Left hindlimb (tissue), 1 donor: ENCODE results near the gene ELAPOR2.
"Not testable (repeated sequence)": the region's sequence is repeated elsewhere in the genome, so short reads cannot be mapped to it uniquely, and the experiment has no call there.

Experiments used
- DNase-seq: peaks from one replicate; pipeline ENCODE4 v3.0.0-alpha.2; 2018

The ELAPOR2 gene, protein sequence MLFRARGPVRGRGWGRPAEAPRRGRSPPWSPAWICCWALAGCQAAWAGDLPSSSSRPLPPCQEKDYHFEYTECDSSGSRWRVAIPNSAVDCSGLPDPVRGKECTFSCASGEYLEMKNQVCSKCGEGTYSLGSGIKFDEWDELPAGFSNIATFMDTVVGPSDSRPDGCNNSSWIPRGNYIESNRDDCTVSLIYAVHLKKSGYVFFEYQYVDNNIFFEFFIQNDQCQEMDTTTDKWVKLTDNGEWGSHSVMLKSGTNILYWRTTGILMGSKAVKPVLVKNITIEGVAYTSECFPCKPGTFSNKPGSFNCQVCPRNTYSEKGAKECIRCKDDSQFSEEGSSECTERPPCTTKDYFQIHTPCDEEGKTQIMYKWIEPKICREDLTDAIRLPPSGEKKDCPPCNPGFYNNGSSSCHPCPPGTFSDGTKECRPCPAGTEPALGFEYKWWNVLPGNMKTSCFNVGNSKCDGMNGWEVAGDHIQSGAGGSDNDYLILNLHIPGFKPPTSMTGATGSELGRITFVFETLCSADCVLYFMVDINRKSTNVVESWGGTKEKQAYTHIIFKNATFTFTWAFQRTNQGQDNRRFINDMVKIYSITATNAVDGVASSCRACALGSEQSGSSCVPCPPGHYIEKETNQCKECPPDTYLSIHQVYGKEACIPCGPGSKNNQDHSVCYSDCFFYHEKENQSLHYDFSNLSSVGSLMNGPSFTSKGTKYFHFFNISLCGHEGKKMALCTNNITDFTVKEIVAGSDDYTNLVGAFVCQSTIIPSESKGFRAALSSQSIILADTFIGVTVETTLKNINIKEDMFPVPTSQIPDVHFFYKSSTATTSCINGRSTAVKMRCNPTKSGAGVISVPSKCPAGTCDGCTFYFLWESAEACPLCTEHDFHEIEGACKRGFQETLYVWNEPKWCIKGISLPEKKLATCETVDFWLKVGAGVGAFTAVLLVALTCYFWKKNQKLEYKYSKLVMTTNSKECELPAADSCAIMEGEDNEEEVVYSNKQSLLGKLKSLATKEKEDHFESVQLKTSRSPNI

GRCh38 chr7:87059525-87060287 is at the start of gene ELAPOR2:
ELAPOR2 (minus strand) TSS chr7:87059654; CDS start chr7:87059513, 141 bp downstream.
- DNase-seq = peak; percentile 81

GRCh38 chr7:87107949-87108776 is 48.7 kb upstream of the ELAPOR2 start:
- DNase-seq = no peak

DNA sequence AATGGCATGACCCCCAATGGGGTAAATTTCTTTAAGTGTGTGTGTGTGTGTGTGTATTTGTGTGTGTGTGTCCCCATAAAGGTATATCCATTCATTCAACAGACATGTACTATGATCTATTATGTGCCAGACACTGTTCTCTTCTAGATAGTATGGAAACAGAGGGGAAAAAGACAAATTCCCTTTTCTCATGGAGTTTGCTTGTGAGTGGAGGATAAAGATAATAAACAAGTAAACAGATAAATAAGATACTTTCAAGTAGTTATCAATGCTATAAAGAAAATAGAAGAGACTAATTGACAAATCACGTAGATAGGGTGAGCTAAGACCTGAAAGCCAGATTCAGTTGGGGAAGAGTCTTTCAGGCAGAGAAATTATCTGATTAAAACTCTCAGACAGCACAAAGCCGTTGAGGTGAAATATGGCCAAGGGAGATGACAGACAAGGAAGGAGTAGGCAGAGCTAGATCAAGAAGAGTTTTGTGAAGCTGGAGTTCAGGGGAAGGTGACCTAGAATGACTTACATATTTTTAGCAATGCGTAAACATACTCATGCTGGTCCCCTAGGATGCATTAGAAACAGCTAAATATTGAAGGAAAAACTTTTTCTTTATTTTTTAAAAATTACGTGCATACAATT is 47.6 kb upstream of the ELAPOR2 start:
- DNase-seq = no peak

DNA sequence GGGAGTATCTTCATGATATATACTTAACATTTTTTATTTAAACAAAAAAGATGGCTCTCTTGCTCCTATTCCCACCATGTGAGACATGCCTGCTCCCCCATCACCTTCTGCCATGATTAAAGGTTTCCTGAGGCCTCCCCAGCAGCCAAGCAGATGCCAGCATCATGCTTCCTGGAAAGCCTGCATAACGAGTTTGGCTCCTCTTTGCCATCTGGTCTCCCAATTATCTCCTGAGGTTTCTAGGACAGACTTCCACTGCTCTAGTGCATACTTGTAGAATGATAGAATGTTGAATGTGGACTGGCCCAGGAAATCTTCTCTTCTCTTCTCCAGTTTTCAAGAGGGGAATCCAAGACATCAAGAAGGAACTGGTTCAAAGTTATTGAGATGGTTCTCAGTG is 45.9 kb upstream of the ELAPOR2 start:
- DNase-seq = no peak

DNA sequence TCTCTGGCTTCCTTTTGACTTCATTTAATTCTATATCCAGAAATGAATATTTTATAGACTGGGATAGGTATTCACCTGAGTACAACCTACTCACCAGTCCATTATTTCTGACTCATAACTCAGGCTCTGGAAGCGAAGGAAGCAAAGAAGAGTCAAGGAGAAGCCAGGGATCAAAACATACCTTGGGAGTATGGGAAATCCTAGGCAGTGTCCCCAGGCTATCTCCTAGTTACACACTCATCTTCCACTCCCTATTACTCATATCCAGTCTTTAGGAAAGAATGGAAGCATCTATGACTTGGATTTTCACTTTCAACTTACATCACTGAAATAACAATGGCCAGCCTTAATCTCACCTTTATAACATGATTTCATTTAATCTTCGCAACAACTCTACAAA is 40.9 kb upstream of the ELAPOR2 start:
- no peak for DNase-seq

GRCh38 chr7:87097375-87097774 is 37.9 kb upstream of the ELAPOR2 start:
- DNase-seq = not testable (repeated sequence)

- DNase-seq = no peak
Measured at GRCh38 chr7:87094322-87094721, 34.9 kb upstream of the ELAPOR2 start.

DNA sequence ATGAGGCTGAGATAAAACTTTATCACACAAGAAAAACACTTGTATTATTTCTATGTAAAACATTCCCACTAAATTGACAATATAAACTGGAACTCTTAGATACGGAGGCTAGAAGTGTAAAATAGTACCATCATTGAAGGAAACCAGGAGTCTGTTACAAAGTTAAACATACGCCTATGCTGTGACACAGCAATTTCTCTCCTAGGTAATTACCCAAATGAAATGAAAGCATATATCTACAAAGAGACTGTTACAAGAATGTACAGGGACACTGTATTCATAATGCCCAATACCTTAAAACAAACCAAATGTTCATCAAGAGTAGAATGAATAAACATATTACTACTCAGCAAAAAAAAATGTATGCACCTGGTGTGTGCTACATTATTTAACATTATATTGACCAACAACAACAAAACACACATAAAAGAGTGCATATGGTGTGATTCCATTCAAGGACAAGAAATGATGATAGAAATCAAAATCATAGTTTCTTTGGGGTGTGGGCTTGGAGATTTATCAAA is 33.2 kb upstream of the ELAPOR2 start:
- DNase-seq = no peak

DNA sequence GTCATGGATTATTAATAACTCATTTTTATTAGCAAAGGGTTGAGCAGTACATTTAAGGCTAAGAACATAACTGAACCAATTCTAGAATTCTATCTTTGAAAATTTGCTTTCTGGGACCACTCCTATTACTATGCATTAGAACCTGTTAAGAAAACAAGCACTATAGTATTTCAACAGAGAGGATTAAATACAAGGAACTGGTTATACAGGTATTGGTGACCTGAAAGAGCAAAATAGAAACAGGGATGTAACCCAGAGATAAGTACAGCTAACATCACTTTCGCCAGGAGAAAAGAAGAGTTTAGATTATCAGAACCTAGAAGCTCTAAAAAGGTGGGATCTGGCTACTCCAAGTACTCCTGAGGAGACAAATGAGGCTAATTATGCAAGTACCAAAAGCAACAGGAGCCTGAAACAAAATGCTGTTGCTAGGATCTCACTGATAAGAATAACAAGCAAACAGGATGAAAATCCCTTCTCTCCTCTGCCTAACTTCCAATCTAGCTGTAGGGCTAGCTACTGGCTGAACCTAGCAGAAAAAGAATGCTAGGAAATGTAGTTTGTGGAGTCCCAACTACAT is 32.1 kb upstream of the ELAPOR2 start:
- DNase-seq = no peak

DNA sequence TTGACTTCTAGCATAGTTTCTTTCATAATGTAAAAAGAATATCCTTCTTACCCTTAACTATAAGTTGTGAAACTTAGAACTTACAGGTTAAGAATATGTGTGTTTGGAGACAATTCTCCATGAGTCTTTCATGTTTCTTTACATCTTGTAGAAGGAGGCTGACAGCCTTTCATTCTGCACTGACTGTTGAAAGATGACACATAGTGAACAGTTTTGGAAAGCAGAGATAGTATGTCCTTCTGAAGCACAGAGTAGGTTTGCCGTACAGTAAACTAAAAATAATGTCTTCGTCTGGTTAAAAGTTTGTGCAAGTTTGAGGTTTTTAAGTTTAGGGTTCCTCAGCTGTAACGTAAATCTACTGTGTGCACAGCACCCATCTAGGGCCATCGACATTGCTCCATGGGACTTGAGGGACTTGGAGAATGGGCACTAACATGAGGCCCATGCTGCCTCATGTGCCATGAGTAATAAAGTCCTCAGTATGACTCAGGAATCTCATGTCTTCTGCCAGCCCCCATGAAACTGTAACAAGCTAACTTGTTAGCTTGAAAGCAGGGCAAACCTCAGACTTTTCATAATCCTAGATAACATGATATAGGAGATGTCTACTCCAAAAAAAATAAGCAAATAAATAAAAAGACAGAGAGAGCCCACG is 24.5 kb upstream of the ELAPOR2 start:
- DNase-seq = no peak

DNA sequence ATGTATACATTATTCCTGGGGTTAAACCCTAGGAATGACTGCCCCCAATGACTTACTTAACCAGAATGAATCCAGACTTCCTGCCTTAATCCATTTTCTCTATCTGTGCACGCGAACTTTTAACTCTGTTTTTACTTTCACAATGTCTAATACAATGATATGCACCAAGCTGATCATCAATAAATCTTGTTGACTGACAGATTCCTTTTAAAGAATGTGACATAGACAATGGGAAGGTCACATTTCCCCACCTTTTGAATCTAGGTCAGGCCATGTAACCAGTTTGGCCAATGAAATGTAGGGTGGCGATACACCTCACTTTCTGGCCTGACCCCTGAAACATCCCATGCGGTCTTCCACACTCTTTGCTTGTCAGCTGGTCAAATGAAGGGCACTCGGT is 23.2 kb upstream of the ELAPOR2 start:
- DNase-seq = no peak

DNA sequence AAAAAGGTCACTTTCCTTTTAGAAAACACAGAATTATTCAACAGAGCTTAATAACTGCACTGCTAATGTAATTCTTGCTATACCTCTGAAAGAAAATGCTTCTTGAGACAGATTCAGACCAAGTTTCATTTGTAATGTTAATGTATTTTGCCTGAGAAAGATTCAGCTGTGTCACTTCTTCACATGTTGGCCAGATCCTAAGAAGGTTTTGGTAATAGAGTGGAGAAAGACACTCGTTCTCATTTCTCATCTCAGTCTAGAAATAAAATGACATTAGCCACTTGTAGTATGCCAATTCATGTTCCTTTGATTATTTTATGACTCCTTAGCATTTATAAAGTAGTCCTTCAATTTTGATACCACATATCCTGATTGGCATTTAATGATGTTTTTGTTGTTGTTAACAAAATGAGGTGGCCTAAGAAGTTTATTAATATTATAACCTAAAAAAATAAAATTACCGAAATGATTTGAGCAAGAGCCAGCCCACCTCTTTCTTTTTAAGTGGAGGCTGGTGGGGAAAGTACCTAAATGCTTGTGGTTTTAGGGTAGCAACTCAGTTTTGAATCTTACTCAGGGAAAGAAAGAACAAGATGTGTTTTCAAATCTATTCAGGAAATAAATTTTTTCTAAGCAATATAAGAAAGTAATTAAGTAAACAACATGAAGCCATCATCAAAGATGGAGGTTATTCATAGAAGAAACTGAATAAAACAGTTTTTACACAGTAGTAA is 16.4 kb upstream of the ELAPOR2 start:
- no peak for DNase-seq

GRCh38 chr7:87067788-87068187 is 8.3 kb upstream of the ELAPOR2 start:
- DNase-seq = no peak

GRCh38 chr7:87060288-87060537 is 759 bp upstream of the ELAPOR2 start:
- no peak for DNase-seq

DNA sequence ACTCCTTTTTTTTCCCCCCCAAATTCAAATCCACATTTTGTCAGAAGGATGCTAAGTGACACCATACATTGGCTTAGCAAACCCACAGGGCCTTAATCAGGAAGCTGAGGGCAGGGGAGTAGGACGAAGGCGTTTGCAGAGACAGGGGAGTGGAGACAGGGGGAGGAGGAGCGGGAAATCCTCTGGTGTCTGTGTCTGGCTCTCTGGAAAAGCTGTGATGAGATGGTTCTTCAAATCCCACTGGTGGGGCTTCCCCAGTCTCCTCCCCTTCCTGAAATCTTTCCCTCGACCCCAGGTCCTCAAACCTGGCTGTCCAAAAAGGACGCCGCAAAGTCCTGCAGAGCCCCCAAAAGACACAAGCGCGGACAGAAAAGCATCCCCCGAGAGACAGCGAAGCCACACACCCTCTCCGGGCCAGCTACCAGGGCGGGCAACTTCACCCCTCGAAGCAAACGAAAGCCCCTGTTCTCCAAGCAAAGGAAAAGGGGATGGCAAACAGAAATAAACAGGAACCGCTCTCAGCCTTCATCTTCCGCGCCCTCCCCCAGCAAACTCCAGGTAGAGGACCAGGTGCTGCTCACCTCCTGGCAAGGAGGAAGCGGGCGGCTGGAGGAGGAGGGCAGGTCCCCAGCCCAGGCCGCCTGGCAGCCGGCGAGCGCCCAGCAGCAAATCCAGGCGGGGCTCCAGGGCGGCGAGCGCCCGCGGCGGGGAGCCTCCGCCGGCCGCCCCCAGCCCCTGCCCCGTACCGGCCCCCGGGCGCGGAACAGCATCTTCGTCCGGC is 520 bp downstream of the ELAPOR2 start:
- peak; percentile 32 for DNase-seq

GRCh38 chr7:87057210-87057609 is 2.2 kb downstream of the ELAPOR2 start:
- DNase-seq = no peak

GRCh38 chr7:87056346-87056745 is 3.1 kb downstream of the ELAPOR2 start:
- no peak for DNase-seq

DNA sequence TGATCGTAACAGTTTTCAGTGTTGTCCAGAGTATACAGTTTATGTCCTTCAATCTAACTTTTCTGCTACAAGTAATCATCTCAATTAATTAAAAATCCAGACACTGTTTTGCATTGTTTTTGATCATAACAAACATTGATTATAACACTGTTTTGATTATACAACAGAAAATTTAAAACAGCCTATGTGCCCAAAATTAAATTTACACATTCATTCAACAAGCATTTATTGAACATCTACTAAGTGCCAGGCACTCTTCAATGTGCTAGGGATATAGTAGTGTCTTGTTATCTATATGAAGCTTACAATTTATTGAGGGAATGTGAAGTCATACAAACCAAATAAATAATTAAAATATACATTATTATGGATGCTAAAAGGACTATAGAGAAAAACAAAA is 10.6 kb downstream of the ELAPOR2 start:
- DNase-seq = no peak

GRCh38 chr7:87046456-87046855 is 13.0 kb downstream of the ELAPOR2 start:
- DNase-seq = no peak
